ENCODE results near the gene GANC. TPM values are rescaled to one million over a fixed set of nuclear protein-coding genes. Genes with fewer than 3 reads are reported as not detected.

GANC gene
- total and polyA plus RNA-seq, 9 of the 15 experiments (the other 6 are each of a cell fraction or from before 2014, with no cell fraction given), result 10.9 to 19.0 (median 14.5) TPM

GRCh38 chr15:42375941-42376340, 102.9 kb downstream of the GANC start (continued):
- no peak for TF ChIP-seq TEAD4 (IDR thresholded peaks at IDR 0.05; ENCODE audit: low read length)
- TF ChIP-seq TEAD4 (CRISPR knock-in tag; IDR thresholded peaks at IDR 0.05; ENCODE audit: borderline replicate concordance), result no peak

GRCh38 chr15:42378011-42378410, 105.0 kb downstream of the GANC start:
- H3K9me3 ChIP-seq (replicated peaks; ENCODE audit: control insufficient read depth, insufficient read depth, low read depth, low read length), result no peaks in the 10 kb centered on the region
- no peak overlapping the region for H3K9ac ChIP-seq (ENCODE audit: insufficient read depth in 1 of 2, low read depth in 2 of 2, low read length in 2 of 2)
- H3K27me3 ChIP-seq (ENCODE audit: control insufficient read depth in 2 of 2, insufficient read depth in 2 of 2, low read length in 2 of 2), result no peaks in the 10 kb centered on the region
- no peak overlapping the region for H3K4me2 ChIP-seq (ENCODE audit: insufficient read depth, low read length)
- no peak for DNase-seq (ENCODE audit: extremely low read depth in 1 of 4, low spot score in 3 of 4)
- ChIA-PET POLR2A (no interaction called here), CTCF (ENCODE audit: low intra/inter-chr PET ratio) (interaction anchor here (0.6 kb wide), 2 partner anchors 23 to 167 kb away, joined by 3 to 4 read pairs; no protein-coding TSS in a partner anchor)
- in situ Hi-C loops (cut with MboI), result no loop called here
- H3K27ac ChIP-seq (ENCODE audit: extremely low read depth, low read depth, low read length), result no peak overlapping the region
- H3K79me2 ChIP-seq (ENCODE audit: control insufficient read depth, insufficient read depth, low read length), result no peaks in the 10 kb centered on the region
- no peak for ATAC-seq
- H3K36me3 ChIP-seq (ENCODE audit: control insufficient read depth, insufficient read depth, low read length), result no peaks in the 10 kb centered on the region
- FAIRE-seq, result no peak
- H4K20me1 ChIP-seq (replicated peaks; ENCODE audit: control insufficient read depth, insufficient read depth, low read length), result no peaks in the 10 kb centered on the region
- TF ChIP-seq TRIM28 (IDR thresholded peaks at IDR 0.05), result peak; percentile 57
- peak in 1 of 2 experiments; percentile 43; a peak in 1 of 3 replicates for TF ChIP-seq CBX3 (IDR thresholded peaks at IDR 0.05; ENCODE audit: borderline replicate concordance in 1 of 2, low read length in 2 of 2)
- TF ChIP-seq FOXA3 (CRISPR knock-in tag; conservative IDR thresholded peaks at IDR 0.05 in 1 of 2, IDR thresholded peaks at IDR 0.05 in 1 of 2), result peak; percentile 63 to 78; a peak in 2 of 4 replicates
- no peak for TF ChIP-seq RBBP5 (IDR thresholded peaks at IDR 0.05; ENCODE audit: borderline replicate concordance, insufficient read depth, low read length, poor library complexity, severe bottlenecking)
- no peak overlapping the region for H3K4me3 ChIP-seq
- intact Hi-C loops (cut with micrococcal nuclease), result no loop called here
- no peaks in the 10 kb centered on the region for H3K9me1 ChIP-seq (ENCODE audit: control insufficient read depth, insufficient read depth, low read length)
- no TSS peak for BruUV-seq (replicated peaks)
- WGBS (ENCODE audit: insufficient coverage, low coverage, missing lambda C conversion rate), result 19% methylated on average over 8 of the region's 8 CpGs
- H2AFZ ChIP-seq (ENCODE audit: low read depth, low read length), result no peak overlapping the region
- no peaks in the 10 kb centered on the region for H3K4me1 ChIP-seq (replicated peaks in 1 of 2; ENCODE audit: control insufficient read depth in 2 of 2, insufficient read depth in 2 of 2, low read length in 2 of 2)
